ENCODE results near the gene SORCS2. TPM values are rescaled to one million over a fixed set of nuclear protein-coding genes. Genes with fewer than 3 reads are reported as not detected.

SORCS2 gene
- total RNA-seq, 4 donors from 2014 or later, result 0.26 to 17.1 (median 2.9) TPM

DNA sequence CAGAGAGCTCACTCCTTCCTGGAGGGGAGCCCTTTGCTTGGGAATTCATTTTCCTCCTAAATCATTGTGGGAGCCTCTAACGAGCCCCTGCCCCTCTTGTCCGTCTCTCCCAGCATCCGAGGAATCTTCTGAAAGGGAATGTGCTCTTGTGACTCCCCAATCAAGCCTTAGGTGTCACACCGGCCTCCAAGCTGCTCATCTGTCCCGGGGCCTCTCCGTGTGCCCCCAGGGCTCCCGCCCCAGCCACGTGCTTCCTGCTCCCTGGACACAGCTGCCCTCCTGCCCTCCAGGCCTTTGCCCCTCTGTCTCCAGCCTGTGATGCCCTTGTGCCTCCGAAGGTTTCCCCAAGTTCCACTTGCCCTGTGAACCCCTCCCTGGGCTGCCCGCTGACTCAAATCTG is 507.5 kb downstream of the SORCS2 start:
- H3K9me3 ChIP-seq, result no peaks in the 10 kb centered on the region
- peaks cover 0 to 5% of the 10 kb centered on the region in 2 donors for H3K4me1 ChIP-seq
- no peak overlapping the region for H3K27ac ChIP-seq
- no peaks in the 10 kb centered on the region for H3K36me3 ChIP-seq
- TF ChIP-seq, protein P1, sequence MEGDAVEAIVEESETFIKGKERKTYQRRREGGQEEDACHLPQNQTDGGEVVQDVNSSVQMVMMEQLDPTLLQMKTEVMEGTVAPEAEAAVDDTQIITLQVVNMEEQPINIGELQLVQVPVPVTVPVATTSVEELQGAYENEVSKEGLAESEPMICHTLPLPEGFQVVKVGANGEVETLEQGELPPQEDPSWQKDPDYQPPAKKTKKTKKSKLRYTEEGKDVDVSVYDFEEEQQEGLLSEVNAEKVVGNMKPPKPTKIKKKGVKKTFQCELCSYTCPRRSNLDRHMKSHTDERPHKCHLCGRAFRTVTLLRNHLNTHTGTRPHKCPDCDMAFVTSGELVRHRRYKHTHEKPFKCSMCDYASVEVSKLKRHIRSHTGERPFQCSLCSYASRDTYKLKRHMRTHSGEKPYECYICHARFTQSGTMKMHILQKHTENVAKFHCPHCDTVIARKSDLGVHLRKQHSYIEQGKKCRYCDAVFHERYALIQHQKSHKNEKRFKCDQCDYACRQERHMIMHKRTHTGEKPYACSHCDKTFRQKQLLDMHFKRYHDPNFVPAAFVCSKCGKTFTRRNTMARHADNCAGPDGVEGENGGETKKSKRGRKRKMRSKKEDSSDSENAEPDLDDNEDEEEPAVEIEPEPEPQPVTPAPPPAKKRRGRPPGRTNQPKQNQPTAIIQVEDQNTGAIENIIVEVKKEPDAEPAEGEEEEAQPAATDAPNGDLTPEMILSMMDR (IDR thresholded peaks at IDR 0.05), result no peak
- no peak for TF ChIP-seq POLR2A (IDR thresholded peaks at IDR 0.05)
- no peak overlapping the region for H3K4me3 ChIP-seq
- no peaks in the 10 kb centered on the region for H3K27me3 ChIP-seq
- DNase-seq, result no peak
- intact Hi-C loops (cut with DNase I; ENCODE audit: low total_unique reads), result no loop called here

DNA sequence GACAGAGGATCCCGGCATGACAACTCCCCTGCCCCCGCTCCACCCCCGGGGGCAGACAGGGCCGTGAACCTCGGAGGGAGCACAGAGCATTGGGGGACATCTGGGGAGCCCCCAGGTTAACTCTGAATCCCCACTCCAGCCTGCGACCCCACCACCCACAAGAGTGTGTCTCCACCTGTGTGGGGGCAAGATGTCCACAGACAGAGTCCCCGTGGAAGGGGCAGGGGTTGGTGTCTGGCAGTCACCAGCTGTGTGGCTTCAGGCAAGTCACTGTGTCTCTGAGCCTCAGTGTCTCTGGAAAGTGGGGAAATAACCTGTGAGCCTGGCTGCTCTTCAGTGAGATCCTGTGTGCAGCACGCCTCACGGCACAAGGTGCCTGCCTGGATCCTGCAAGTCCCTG is 508.3 kb downstream of the SORCS2 start:
- Histone ChIP-seq H3K4me1 (peaks cover 0 to 5% of the 10 kb centered on the region in 2 donors), H3K27me3 (no peaks in the 10 kb centered on the region), H3K9me3 (no peaks in the 10 kb centered on the region), H3K27ac (no peak overlapping the region), H3K36me3 (no peaks in the 10 kb centered on the region), H3K4me3 (no peak overlapping the region)
- intact Hi-C loops (cut with DNase I; ENCODE audit: low total_unique reads), result no loop called here
- TF ChIP-seq POLR2A (IDR thresholded peaks at IDR 0.05), result no peak
- TF ChIP-seq, protein P1 (IDR thresholded peaks at IDR 0.05), result no peak
- no peak for DNase-seq

DNA sequence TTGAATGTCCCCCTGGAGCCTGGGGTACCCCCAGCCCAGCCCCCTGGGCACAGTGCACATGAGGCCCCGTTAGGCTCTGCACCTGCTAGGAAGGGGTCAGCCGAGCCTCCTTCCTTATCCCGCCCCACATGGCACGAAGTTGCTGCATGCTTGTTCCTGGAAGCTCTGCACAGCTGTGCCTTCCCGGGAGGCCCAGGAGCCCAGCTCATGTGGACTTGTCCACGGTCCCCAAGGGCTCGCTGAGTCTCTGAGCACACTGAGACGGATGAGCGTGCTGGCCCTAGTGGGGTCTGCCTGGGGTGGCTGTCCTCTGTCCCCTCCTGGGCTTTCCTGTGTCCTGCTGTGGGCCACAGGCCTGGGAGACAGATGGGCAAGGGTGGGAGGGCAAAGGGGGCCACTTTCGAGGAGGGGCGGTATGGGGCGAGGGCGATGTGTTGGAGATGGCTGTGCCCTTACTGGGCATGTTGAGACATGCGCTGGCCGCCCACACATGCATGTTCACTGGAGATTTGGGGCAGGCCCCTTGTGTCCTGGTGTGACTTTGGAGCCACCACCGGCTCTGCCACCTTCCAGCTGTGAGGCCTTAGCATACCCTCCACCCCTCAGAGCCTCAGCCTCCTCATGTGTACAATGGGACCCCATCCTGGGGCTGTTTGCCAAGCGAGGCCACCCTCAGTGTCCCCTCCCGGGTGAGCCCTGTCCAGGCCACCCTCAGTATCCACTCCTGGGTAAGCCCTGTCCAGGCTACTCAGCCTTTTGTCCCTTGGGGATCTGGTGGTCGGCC is 509.7 kb downstream of the SORCS2 start:
- DNase-seq, result no peak
- no peak overlapping the region for H3K27ac ChIP-seq
- no peaks in the 10 kb centered on the region for H3K36me3 ChIP-seq
- no peaks in the 10 kb centered on the region for H3K9me3 ChIP-seq
- no peak overlapping the region for H3K4me3 ChIP-seq
- no peaks in the 10 kb centered on the region for H3K27me3 ChIP-seq
- no peak for TF ChIP-seq POLR2A (IDR thresholded peaks at IDR 0.05)
- TF ChIP-seq, protein P1 (IDR thresholded peaks at IDR 0.05), result no peak
- H3K4me1 ChIP-seq, result peaks cover 0 to 5% of the 10 kb centered on the region in 2 donors
- intact Hi-C loops (cut with DNase I; ENCODE audit: low total_unique reads), result no loop called here

DNA sequence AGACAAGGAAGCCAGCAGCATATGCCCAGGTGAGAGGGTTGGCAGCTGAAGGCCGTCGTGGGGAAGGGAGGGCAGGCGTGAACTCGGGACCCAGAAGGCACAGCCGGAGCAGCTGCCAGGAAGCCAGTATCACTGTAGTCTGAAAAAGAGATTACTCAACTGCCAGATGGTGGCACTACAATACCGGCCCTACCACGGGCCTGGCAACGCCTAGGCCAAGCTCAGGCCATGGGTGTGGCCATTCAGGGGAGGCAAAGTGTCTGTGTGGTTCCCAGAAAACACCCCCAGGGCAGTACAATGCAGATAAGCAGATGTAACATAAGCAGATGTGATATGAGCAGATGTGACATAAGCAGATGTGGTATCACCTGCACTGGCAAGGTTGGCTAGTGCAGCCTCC is 511.4 kb downstream of the SORCS2 start:
- Histone ChIP-seq H3K4me3 (no peak overlapping the region), H3K36me3 (no peaks in the 10 kb centered on the region), H3K27ac (no peak overlapping the region), H3K9me3 (no peaks in the 10 kb centered on the region), H3K4me1 (peaks cover 0 to 5% of the 10 kb centered on the region in 2 donors), H3K27me3 (no peaks in the 10 kb centered on the region)
- TF ChIP-seq, protein P1 (IDR thresholded peaks at IDR 0.05), result no peak
- no peak for TF ChIP-seq POLR2A (IDR thresholded peaks at IDR 0.05)
- no peak for DNase-seq
- intact Hi-C loops (cut with DNase I; ENCODE audit: low total_unique reads), result no loop called here

DNA sequence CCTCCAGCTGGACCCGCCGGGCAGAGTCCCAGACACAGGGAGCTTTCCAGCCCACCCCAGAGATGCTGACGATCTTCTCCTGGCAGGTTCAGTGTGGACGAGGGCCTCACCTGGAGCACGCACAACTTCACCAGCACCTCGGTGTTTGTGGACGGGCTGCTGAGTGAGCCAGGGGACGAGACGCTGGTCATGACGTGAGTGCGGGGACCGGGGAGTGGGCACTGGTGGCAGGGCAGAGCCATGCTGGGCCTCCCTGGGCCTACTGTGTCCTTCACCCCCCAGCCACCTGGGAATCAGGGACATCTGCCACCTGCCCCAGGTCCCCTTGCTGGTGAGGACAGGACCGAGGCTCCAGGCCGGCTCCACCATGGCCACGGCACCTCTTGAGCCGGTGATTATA is 511.8 kb downstream of the SORCS2 start:
- TF ChIP-seq, protein P1 (IDR thresholded peaks at IDR 0.05), result no peak
- no peak for TF ChIP-seq POLR2A (IDR thresholded peaks at IDR 0.05)
- no peak overlapping the region for H3K27ac ChIP-seq

More for the DNA sequence above, 511.8 kb downstream of the SORCS2 start:
- intact Hi-C loops (cut with DNase I; ENCODE audit: low total_unique reads), result no loop called here
- H3K36me3 ChIP-seq, result no peaks in the 10 kb centered on the region
- H3K4me3 ChIP-seq, result no peak overlapping the region
- H3K9me3 ChIP-seq, result no peaks in the 10 kb centered on the region
- no peaks in the 10 kb centered on the region for H3K27me3 ChIP-seq
- DNase-seq, result no peak
- peaks cover 0 to 3% of the 10 kb centered on the region in 2 donors for H3K4me1 ChIP-seq

Measured in uterus (tissue), 4 donors.